ENCODE data around the gene TBC1D8. TPM values are rescaled to one million over a fixed set of nuclear protein-coding genes. Genes with fewer than 3 reads are reported as not detected.

The TBC1D8 gene
- total RNA-seq, 1 donor = 13.4 TPM

DNA sequence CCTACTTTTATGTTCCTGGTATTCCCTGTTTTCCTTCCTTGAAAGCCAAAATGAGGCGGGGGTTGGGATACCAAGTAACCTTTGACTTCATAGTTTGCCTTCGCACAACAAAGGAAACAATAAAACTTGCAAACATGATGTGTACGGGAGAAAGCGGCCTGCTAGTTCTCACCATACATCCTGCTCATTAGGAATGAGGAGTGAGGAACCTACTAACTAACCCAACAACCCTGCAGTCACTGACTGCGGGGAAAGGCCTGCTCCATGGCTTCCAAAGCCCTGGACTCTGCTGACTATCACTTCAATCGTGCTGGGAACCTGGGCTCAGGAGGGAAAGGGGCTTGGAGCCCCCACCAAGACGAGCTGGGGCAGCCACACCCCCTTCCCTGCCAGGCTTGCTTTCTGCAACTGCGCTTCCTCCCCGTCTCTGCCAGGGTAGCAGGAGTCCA lies 124.9 kb downstream of the TBC1D8 start:
- DNase-seq (ENCODE audit: low read depth) = no peak
- TF ChIP-seq, protein P1, sequence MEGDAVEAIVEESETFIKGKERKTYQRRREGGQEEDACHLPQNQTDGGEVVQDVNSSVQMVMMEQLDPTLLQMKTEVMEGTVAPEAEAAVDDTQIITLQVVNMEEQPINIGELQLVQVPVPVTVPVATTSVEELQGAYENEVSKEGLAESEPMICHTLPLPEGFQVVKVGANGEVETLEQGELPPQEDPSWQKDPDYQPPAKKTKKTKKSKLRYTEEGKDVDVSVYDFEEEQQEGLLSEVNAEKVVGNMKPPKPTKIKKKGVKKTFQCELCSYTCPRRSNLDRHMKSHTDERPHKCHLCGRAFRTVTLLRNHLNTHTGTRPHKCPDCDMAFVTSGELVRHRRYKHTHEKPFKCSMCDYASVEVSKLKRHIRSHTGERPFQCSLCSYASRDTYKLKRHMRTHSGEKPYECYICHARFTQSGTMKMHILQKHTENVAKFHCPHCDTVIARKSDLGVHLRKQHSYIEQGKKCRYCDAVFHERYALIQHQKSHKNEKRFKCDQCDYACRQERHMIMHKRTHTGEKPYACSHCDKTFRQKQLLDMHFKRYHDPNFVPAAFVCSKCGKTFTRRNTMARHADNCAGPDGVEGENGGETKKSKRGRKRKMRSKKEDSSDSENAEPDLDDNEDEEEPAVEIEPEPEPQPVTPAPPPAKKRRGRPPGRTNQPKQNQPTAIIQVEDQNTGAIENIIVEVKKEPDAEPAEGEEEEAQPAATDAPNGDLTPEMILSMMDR (IDR thresholded peaks at IDR 0.05; ENCODE audit: insufficient read depth, low read depth, low read length) = no peak
- H3K4me3 ChIP-seq (ENCODE audit: low read depth, low read length) = no peak overlapping the region

DNA sequence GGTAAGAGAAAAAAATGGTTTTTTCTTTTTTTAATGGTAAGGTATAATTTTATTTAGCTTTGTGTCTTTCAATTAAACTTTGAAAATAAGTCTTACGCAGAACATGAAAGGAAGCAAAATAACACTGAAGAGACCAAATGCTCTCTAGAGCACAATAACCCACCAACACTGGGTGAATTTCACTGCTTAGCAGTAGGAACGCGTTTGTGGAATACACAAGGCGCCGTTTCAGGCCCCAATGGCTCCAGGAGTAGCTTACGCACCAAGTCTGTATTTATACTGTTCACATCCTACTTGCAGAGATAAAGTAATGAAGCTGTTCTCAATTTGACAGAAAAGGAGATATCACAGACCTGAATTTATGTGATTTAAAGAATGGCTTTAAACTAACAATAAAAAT lies 125.6 kb downstream of the TBC1D8 start:
- no peak for DNase-seq (ENCODE audit: low read depth)
- H3K4me3 ChIP-seq (ENCODE audit: low read depth, low read length) = no peak overlapping the region
- TF ChIP-seq, protein P1 (IDR thresholded peaks at IDR 0.05; ENCODE audit: insufficient read depth, low read depth, low read length) = no peak

DNA sequence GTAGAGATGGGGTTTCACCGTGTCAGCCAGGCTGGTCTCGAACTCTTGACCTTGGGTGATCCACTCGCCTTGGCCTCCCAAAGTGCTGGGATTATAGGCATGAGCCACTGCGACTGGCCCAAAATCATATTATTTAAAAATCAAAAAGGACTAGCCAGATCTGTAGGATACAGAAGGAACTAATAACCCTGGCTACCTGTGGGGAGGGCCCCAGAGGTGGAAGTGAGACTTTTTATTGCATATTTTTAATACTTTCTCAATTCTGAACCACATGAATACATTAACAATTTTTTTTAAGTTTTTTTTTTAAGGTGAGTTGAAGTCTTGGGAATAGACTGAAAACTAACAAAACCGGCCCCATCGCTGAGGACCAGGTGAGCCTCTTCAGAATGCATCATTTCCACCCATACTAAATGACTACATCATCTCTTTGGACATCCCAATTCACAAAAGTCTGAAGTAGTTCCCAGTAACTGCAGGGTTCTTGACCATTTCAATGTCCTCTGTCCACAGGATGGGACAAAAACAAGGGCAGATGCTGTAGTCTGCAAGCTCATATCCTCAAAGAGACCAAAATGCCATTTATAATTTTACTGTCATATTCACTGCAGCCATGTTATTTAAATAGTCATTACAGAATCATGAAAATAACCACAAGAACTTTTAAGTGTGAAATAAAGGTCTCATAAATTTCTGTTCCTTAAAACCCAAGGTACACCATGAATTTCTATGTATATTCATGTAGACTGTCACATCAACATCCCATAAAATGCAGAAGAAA lies 127.7 kb downstream of the TBC1D8 start:
- TF ChIP-seq, protein P1 (IDR thresholded peaks at IDR 0.05; ENCODE audit: insufficient read depth, low read depth, low read length) = no peak
- no peak for DNase-seq (ENCODE audit: low read depth)
- no peak overlapping the region for H3K4me3 ChIP-seq (ENCODE audit: low read depth, low read length)

DNA sequence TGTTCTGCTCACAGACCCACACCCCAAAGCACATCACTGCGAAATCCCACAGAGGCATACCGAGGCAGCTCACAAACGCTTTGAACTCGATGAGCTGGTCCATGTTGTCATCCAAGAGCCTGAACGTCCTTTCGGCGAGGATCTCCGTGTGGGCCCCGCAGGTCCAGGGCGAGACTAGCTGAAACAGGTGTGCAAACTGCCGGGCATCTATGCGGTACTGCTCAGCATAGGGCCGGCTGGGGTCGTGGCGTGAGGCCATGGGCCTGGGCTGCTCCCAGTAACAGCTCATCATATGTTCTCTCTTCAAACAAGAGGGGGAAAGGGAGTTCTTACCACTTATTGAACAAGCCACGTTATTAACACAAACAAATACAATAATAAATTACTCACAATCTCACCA lies 129.0 kb downstream of the TBC1D8 start:
- TF ChIP-seq, protein P1 (IDR thresholded peaks at IDR 0.05; ENCODE audit: insufficient read depth, low read depth, low read length) = no peak
- H3K4me3 ChIP-seq (ENCODE audit: low read depth, low read length) = no peak overlapping the region
- no peak for DNase-seq (ENCODE audit: low read depth)

DNA sequence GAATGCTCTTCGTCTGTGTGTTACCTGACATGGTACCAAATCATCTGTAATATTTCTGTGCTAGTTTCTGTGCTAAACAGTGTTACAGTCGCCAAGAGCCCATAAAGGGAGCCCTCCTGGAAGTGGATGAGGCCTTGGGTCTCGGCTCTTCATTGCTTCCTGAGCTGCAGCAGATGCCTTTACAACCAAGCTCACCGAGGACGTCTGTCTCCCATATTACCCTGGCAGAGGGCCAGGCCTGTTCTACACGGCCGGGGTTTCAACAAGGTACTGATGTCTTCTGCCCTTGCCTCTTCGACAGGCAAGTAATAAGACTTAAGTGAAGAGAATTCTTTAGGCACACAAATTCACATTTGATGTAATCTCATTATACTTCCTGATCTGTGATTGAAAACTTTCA lies 132.2 kb downstream of the TBC1D8 start:
- DNase-seq (ENCODE audit: low read depth) = no peak
- TF ChIP-seq, protein P1 (IDR thresholded peaks at IDR 0.05; ENCODE audit: insufficient read depth, low read depth, low read length) = no peak

DNA sequence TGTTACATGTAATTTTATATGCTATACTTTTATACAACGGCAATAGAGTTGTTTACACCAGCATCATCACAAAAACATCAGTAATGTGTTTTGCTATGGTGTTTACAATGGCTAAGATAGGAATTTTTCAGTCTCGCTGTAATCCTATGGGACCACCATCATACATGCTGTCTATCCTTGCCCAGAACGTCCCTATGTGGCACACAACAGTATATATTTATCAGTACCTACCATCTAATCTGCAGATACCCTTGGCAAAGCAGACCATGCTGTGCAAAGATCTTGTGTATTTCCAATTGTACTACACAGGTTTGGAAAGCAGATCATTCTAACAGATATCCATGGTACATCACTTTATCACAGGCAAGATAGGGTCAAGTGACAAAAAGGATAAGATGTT lies 133.8 kb downstream of the TBC1D8 start:
- DNase-seq (ENCODE audit: low read depth) = no peak
- TF ChIP-seq, protein P1 (IDR thresholded peaks at IDR 0.05; ENCODE audit: insufficient read depth, low read depth, low read length) = no peak
- H3K4me3 ChIP-seq (ENCODE audit: low read depth, low read length) = no peak overlapping the region

More for the DNA sequence above, 132.2 kb downstream of the TBC1D8 start:
- no peak overlapping the region for H3K4me3 ChIP-seq (ENCODE audit: low read depth, low read length)
